CMK (cell line): ENCODE data around the gene GINS1.
"Not testable (repeated sequence)": the region's sequence is repeated elsewhere in the genome, so short reads cannot be mapped to it uniquely, and the experiment has no call there.

Source experiments
- DNase-seq: peaks from one replicate; pipeline ENCODE4 v3.0.0-alpha.2; 2010; ENCODE audit warnings: low read depth

The GINS1 gene

DNA sequence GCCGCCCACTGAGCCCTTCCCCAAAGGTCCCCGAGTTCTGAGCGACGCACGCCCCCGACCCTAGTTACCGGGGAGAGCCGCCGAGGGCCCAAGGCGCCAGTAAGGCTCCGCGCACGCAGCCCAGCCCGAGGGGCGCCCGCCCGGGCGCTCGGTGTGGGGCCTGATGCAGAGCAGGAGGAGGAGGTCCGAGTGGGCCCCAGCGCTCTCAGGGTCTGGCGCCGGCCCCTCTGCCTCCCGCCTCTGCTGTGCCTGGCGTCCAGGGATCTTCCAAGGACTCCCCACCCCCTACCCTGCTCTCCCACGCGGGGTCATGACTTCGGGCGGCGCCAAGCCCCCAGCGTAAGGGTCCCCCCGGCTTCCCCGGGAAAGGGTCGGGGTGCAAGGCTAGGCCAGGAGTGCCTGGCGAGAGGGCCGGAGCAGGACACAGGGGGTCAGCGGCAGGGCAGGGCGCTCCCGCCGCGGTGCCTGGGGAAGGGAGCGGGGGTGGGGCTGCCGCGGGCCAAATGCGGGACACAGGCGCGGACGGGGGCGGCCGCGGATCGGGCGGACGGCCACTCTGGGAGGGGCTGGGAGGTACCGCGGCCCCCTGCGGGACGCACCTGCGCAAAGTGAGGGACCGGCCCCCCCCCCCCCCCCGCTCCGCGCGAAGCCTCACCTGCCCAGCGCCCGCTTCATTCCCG is 17.5 kb upstream of the GINS1 start:
- DNase-seq = no peak

DNA sequence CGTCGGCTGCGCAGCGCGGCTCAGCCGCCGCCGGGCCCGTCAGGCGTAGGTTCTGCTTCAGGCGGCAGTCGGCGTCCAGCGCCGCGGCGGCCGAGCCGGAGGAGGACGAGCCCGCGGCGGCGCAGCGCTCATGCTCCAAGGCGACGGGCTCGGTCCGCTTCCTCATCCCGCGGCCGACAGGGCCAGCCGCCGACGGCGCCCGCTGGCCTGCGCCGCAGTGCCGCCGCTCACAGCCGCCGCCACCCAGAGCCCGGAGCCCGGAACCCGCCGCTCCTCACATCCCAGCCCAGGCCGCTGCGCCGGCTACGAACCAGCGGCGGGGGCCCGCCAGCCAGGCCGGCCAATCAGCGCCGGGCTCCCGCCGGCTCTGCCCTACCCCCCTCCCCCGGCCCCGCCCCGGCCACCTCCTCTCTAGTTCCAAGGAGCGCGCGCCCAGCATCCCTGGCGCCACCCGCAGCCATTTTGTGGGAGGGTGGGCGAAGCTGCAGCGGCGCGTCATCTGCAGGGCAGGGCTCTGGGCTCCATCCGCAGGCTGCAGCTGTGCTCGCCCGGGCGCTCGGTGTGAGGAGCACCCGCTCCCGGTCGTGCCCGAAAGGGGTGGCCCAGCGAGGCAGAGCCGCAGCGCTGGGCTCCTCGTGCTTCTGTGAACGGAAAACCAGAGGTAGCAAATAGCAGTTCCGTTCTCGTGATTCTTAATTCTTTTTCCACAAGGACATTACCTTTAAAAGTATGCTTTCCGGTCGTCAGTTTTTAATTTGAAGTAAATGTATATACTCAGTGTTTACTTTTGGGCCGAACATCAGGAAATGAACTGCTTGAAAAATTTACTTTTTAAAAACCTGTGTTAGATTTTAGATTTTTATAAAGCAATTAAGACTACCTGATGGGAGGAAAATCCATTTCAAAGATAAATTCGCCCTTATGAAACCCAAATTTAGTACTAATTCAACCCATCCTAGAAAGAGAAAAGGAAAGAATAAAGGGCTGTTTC is 16.6 kb upstream of the GINS1 start, which contains the start of gene ABHD12:
Gene ABHD12, minus strand, starts transcription at position 298 of the 991 bp plus-strand sequence. Its CDS starts 132 bp downstream, at position 166.
- DNase-seq = peak; percentile 76

DNA sequence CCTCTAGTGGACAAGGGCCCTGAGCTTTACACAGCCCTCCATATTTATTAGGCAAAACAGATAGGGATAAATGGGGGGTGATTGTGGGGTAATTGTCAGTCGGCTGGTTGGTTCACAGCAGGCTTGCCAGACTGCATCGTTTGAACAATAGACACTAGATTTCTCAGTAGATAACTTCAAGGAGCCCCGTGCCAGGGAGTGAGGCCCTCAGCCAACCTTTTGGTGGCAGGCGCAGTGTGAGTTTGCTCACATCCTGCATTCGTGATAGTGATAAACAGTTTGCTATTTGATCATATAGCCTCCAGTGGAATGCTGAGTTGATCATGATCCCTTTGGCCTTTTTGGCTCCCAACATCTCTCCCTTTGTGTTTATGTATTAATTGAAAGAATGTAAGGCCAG is 13.2 kb upstream of the GINS1 start:
- no peak for DNase-seq

DNA sequence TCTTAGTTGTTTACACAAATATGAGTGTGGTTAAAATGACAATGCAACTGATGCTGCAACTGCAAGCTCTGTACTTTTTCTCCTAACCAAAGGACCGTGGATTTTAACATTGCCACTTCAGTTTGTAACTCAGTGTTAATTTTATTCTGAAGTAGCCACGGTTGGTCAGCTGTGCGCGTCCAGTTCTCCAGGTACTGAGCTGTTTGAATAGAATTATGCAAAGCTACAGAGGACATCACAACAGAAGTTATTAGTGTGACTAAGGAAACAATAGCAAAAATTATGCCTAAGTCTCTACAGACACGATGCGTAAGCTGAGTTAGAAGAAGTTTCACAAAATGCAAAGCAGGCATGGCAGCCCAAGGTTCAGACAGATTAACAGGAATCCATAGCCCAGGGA is 12.5 kb upstream of the GINS1 start:
- no peak for DNase-seq

DNA sequence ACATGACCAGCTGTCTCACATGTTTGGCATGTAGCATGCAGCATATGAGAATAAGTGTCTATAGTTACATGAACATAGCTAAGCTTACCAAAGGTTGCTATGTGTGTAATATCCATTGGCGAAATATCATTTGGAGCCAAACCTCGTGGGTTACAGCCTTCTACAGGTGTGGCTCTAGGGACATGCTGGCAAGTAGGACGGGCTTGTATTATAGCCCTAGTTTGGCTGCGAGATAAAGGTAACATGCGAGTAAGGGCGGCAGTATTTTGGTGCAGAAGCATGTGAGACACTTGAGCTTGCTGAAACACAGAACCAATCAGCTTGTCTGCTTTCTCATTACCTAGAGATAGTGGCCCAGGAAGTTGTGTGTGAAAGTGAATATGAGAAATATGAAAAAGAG is 10.4 kb upstream of the GINS1 start:
- DNase-seq = no peak

DNA sequence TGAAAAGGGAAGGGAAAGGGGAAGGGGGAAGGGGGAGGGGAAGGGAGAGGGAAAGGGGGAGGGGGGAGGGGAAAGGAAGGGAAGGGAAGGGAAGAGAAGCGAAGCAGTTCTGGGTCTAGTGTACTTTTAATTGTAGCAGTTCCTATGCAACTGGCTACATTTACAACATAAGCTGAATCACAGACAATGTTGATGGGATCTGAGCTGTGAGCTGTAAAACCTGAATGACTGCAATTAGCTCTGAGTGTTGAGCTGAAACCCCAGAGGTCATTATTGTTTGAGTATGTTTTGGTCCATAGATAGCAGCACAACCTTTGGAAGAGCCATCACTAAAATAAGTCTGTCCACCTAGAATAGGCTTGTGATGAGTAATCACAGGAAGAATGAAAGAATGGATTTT is 9.7 kb upstream of the GINS1 start:
- DNase-seq = no peak

DNA sequence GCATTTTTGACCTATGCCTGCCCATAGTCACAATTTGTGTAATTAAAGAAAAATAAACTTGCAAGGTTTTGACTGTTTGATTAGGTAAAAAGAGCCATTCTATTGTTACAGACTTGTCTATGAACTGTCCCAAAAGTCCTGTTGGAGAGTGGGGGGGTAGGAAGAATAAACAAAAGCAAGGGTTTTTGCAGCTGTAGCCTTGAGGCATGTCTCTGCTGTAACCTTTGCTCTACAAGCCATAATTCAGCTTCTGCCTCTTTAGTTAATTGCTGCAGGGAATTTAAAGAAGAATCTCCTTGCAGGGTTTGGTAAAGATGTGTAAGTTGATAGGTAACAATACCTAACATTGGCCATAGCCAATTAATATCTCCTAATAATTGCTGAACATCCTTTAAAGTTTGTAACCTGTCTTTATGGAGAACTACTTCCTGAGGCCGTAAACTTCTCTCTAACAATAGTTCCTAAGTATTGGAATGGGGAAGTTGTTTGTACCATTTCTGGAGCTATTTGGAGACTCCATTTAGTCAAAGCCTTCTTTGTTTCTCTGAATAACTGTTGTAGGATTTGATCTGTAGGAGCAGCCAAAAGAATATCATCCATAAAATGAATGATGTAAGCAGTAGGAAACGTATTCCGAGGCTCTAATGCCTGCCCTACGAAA is 9.0 kb upstream of the GINS1 start:
- no peak for DNase-seq

DNA sequence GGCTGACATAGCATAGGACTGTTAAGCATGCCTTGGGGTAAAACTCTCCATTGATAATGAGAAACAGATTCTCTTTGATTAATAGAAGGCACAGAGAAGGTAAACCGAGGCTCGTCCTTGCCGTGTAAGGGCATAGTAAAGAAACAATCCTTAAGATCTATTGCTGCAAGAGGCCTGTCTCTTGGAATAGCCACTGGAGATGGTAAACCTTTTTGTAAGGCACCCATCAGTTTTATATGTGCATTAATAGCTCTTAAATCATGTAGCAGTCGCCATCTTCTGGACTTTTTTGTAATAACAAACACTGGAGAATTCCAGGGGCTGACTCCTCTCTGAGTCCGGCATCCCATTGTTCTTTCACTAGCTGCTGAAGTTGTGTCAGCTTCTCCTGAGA is 8.4 kb upstream of the GINS1 start:
- no peak for DNase-seq

DNA sequence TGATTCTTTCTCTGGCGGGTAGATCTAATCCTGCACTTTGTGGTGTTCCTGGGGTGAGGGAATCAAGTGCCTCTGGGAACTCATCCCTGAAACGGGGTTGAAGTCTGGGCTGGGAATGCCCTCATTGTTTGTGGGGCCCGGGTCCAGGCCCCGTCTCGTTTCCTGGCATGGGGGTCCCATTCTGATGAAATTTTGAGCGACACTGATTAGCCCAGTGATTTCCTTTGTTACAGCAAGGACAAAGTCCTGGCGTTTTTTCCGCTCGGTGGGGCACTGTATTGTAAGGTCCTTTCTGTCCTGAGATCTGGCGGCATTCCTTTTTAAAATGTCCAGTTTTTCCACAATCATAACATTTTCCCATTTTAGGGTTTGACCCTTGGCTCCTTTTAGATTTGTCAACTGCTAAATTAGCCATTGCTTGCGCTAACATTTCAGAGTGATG is 7.2 kb upstream of the GINS1 start:
- not testable (repeated sequence) for DNase-seq

DNA sequence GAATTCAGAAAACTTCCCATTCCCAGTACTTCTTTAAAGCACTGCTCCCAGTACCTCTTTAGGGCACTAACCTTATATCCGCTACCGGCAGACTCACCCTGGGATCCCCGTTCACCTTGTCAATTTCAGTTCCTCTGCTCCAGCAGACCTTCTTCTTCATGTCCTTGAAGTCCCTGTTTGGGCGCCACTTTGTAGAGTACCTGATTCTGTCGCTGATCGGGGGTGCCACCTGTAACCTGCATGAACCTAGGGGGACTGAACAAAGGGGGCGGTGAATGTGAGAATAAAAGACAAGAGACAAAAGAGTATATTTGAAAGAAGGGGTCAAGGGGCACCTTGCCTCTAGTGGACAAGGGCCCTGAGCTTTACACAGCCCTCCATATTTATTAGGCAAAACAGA is 4.9 kb upstream of the GINS1 start:
- DNase-seq = no peak

DNA sequence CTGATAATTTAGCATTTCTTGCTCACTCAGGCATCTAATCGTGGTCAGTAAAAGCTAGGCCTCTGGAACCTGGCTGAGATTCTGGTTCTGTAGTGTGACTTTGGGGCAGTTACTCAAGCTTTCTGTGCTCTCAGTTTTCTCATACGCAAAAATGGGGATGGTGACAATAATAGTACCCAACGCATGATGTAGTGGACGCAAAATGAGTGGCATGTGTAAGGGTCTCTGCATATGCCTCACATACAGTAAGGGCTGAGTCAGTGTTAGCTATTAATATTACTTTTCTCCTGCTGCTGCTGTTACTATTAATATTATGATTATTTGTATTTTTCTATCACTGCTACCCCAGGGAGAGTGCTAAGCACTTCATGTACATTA is 686 bp downstream of the GINS1 start:
- DNase-seq = no peak

DNA sequence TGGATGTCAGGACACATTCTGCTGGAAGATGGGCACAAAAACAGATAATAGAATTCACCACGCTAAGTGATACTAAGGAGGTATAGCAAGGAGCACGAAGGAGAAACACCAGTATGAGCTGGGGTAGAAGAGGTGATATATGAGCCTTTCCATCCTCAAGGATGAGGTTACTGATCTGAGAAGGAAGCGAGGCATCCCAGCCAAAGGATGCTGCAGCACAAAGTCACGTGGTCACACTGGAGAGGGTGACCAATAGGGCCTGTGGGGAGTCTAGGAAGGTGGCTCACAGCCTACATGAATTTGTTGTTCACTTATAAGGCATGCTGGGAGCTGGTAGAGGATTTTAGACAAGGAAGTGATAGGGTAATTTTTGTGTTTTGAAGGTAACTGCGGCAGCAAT is 1.4 kb downstream of the GINS1 start:
- no peak for DNase-seq

DNA sequence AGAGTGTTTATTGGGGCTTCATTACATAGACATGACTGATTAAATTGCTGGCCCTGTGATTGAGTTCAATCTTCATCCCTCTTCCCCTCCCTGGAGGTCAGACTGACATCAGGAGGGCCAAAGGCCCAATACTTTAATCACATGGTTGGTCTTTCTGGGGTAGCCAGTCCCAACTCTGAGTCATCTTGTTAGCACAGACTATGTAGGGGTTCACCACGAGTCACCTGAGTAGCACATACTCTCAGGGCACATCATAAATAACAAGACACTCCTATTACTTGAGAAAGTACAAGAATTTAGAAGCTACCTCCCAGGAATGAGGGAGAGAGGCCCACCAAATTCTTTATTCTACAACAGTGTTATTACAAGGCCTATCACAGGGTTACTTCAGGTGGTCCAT is 11.3 kb downstream of the GINS1 start:
- no peak for DNase-seq

DNA sequence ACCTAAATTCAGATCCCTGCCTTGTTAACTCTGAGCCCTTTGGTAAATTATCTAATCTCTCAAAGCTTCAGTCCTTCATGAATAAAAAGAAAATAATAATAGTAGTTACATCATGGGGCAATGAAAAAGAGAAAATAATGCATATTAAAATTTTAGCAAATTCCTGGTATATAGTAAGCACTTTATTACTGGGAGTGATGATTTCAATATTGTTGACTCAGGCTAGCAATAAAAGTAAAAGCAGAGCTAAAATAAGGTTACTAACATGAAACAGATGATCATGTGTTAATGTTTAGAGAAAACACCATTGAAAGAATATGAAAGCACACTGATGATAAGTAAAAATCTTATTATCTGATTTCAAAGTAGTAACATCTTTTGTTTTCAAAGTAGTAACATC is 13.6 kb downstream of the GINS1 start:
- DNase-seq = no peak

DNA sequence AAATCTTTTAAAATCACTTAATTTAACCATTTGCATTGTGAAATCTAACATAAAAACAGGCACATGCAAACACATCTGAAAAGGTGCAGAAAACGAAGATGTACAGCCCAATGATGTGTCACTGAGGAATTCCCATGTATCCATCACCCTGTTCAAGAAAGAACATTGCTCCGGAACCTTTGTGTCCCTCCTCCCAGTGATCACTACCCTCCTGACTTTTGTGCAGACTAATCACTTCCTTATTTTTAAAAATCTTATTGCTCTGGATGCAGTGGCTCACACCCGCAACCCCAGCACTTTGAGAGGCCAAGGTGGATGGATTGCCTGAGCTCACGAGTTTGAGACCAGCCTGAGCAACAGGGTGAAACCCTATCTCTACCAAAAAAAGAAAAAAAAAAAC is 14.6 kb downstream of the GINS1 start:
- DNase-seq = no peak

DNA sequence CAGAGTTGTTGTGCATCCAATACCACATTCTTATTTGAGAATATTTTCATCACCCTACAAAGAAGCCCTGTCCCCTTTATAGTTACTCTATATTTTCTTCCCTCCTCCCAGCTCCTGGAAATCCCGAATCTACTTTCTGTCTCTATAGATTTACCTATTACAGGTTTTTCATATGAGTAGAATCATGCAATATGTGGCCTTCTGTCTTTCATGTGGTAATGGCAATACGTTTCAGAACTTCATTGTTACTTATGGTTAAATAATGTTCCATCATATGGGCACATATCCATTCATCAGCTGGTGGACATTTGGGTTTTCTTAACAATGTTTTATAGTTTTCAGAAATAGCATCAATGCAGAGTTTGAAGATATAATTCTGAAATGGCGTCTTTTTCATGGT is 17.1 kb downstream of the GINS1 start:
- DNase-seq = no peak

DNA sequence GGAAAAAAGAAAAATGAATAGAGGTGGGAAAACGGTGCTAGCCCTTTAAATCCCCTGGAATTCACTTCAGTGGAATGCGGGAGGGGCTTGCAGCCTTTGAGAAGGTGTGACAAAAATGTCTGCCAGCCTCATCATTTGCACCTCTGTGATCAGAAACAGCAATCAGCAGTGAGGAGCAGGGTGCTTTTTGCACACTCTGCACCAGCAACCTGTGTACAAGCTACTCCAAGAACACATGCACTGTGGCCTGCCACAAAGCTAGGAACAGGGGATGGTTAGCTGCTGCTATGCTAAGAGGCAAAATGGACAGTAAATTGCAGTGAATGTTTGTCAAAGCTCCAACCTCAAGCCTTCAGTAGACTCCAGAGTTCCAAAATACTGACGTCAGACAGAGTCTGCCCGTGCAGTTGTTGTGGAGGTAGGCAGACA is 29.7 kb downstream of the GINS1 start:
- DNase-seq = no peak

DNA sequence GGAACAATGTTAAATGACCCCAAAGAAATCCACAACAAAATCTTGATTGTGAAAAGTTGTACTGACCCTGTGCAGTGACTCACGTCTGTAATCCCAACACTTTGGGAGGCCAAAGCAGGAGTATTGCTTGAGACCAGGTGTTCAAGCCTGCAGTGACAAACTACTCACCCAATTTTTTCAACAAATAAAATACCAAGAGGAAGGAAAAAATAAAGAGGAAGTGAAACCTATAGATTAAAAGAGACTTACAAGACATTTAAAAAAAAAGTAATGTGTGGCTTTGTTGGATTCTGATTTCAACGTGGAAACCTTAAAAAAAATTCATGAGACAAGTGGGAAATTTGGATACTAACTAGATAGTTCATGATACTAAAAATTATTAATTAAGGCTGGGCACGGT is 31.9 kb downstream of the GINS1 start:
- no peak for DNase-seq

DNA sequence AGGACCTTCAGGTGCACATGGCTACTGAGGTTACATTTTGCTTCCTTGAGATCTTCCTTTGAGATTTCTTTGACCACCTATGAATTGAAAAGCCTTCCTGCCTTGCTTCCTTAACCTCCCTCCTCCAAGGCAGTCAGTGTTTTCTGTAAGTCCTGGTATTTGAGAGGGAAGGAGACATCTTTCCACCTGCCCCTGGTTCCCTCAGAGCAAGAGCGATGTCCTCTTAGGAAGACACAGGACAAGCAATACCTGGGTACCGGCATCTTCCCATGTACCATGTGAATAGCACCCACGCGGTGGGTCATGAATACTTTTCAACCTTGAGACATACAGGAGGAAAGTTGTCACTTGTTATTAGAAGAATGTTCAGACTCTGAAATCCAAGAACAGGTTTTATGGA is 37.1 kb downstream of the GINS1 start:
- no peak for DNase-seq

DNA sequence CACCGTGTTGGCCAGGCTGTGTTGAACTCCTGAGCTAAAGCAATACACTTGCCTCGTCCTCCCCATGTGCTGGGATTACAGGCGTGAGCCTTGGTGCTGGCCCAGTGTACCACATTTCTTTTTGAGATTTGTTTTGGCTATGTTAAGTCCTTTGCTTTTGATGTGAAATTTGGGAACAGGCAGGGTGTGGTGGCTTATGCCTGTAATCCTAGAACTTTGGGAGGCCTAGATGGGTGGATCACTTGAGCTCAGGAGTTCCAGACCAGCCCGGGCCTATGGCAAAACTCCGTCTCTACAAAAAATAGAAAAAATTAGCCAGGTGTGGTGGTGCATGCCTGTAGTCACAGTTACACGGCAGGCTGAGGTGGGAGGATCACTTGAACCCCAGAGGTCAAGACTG is 40.2 kb downstream of the GINS1 start:
- DNase-seq = no peak

DNA sequence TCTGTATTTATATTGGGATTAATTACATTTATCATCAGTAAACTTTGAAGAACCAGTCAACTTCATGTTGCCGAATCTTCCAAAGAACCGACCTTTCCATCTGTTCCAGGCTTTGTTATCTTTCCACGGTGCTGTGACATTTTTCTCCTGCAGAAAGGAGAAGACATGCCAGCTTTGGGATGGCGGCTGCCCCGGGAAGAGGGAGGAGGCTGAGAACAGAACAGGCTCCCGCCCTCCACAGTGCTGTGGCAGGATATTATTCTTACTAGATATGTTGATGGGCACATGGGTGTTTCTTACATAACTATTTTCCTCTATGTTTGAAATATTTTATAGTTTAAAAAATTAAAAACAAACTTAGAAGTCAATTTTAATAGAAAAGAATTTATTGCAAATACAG is 44.9 kb downstream of the GINS1 start:
- DNase-seq = no peak

DNA sequence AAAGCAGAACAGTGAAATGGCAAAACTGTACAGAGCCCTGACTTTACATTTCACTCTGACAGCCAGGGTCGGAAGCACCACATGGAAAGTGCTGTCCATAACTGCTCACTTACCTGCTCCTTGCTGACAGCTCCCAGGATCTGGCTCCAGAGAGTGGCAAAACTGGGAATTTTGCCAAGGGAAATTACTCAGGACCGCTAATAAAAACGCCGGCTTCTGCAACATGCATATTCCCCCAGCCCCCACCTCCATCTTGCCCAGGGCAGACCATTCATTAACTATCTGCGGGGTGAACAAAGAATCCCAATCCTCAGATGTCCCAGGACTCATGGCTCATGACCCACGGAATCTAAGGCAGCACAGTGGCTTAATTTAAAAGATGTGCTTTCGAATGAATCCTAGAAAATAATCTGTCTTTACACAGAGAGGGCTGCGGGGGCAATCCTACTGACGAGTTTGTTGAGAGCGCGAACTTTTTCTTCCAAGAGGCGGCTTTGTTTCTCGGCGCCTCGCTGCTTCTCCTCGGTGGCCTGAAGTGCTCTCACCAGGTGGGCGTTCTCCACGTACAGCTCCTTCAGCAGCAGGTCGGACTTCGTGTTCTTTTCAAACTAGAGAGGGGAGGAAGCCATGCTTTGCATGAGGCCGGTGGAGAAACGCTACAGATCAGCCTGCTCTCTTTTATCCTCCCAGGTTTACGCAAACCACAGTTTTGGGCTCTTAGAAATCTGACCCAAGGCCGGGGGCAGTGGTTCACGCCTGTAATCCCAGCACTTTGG is 45.8 kb downstream of the GINS1 start:
- DNase-seq = no peak
